ENCODE data around the gene HMOX2.

The HMOX2 gene

DNA sequence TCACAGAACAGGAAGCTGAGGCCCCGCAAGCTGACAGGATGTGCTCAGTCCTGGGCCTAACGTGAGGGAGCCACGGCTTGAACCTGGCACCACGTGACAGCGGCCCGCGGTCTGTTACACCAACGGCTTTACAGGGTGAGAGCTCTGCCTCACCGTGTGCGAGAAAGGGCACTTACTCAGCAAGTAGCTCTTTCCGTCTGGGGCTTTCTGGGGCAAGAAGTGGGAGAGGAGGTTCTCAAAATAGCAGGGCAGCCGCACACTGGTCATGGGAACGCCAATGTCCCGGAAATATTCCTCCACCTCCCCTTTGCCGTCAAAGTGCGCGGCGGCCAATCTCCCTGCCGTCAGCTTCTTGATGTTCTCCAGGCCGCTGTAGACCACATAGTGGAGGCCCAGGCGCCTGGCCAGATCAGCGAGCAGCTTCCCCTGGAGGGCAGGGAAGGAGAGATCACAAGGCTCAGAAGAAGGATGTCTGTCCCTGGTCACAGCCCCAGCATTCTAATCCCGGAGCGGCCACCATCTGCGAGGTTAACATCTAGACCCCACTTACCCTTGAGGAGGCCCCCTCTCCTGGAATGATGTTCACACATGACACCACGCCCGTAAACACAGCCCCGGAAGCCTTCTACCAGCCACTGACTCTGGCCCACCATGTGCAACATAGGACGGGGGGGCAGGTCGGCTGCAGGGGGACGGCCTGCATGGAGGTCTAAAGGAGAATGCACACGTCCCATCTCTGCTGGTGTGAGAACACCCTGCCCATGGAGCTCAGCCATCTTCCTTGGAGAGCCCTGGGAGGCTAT is 10.0 kb upstream of the HMOX2 start:
- peak; percentile 68 to 76 for DNase-seq

DNA sequence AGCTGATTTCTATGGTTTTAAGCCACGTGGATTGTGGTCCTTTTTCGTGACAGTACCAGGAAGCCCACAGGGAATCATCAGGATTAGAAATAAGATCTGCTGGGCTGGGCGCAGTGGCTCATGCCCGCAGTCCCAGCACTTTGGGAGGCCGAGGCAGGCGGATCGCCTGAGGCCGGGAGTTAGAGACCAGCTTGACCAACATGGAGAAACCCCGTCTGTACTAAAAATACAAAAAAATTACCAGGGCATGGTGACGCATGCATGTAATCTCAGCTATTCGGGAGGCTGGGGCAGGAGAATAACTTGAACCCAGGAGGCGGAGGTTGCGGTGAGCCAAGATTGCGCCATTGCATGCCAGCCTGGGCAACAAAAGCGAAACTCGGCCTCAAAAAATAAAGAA is 8.3 kb upstream of the HMOX2 start:
- DNase-seq: no peak

DNA sequence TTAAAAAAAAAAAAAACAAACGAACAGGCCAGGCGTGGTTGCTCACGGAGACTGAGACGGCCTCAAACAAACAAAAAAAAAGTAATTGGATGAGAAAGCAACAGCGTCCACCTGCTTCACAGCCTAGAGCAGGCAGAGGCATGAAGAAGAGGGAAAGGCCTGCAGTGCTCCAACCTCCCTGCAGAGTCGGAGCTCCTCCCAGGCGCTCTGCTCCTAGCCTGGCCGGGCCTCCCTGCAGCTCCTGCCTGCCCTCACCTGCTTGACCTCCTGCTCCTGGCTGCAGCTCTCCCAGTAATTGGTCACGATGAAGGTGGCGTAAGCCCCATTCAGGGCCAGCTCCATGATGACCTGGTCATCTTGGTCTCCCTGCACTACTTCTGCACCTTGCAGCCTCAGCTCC is 7.2 kb upstream of the HMOX2 start:
- DNase-seq: no peak

- DNase-seq: no peak
Measured at GRCh38 chr16:4471869-4472268, 4.3 kb upstream of the HMOX2 start.

DNA sequence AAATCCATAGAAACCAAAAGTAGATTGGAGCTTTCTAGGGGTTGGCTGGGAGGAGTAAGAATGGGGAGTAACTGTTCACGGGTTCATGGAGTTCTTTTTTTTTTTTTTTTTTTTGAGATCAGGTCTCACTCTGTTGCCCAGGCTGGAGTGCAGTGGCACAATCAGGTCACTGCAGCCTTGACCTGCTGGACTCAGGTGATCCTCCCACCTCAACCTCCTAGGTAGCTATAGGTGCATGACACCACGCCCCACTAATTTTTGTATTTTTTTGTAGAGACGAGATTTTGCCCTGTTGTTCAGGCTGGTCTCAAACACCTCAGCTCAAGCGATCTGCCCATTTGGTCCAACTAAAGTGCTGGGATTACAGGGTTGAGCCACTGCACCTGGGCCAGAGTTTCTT is 3.3 kb upstream of the HMOX2 start:
- no peak for DNase-seq

DNA sequence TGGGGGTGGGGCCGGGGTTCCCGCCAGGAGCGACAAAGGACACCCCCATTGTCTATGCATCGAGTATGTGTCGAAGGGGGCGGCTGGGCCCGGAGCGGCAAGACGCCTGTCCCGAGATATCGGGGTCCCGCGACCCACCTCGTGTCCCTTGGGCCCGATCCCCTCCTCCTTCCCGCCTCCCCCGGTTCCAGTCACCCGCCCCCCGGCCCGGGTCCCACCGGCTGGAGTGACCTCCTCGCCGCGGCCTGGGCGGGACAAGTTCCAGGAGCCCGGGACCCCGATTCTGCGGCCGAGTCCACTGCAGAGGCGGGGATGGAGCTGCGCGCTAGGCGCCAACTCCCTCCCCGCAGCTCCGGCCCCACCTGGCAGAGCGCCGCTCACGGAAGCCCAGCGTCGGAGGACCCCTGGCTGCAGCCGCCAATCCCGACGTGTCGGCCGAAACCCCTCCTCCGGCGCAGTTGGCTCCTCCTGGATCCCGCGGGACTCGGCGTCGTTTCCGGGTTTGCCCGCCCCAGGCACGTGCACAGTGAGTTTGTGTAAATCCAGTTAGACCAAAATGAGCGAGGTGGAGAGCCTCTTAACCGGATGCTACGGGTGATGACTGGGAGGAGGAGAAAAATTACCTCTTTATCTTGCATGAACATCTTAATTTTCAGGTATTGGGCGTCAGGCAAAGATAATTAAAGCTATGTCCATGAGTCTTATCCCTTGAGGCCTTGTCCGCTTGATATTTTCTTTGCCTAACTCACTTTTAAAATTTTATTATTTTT is 1.8 kb upstream of the HMOX2 start, which contains the start of gene NMRAL1:
NMRAL1 (minus strand) TSS at position 434 of the 770 bp plus-strand sequence. CDS start 493 bp downstream, outside the sequence.
- DNase-seq: peak; percentile 88 to 94

DNA sequence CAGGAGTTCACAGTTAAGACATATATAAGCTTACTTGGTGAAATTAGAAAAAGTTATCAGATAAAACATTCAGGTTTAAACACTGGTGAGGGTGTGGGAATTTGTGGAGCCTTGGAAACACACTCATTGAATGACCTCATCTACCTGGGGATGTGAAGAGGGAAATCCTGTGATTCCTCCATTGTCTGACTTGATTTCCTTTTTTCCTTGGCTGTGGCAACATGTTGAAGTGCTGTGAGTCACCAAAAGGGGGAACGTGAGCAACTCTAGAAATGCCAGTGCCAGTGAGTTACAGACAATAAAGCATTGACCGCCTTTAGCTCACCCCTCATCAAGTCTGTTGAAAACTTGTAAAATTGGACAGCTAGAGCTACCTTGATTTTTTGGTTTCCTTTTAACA is 1.8 kb downstream of the HMOX2 start:
- no peak for DNase-seq

DNA sequence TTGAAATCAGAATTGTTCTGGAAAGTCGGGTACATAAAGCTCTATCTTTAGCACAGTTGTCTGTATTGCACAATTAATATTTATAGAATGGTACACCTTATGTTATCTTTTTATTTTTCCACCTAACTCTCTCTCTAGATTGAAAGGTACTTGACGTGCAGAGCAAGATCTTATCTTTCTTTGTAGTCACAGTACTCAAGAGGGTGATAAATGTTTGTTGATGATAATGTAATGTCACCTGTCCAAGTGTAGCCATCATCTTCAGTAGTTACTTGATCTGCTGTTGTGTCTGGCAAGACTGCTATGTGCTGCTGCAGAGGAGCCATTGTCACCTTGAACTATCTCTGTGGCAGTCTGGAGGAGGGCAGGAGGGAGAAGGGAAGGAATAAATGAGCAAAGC is 5.3 kb downstream of the HMOX2 start:
- DNase-seq: no peak

DNA sequence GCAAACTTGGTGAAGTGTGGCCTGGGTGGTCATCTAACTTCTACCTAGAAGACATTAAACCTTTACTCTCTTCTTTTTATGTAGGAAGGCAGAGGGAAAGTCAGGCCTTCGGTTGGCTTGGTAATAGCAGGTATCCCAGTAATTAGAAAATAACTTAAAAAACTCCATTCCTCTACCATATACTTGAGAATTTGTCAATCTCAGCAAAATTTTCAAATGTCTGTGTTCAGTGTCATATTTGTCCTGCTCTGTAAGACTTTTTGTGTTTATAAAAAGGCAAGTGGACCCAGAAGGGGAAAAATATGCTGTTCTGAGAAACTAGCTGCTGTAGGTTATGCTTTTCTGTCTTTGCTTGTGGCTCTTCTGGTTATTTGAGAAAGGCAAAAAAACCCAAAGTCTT is 5.8 kb downstream of the HMOX2 start:
- DNase-seq: no peak

GRCh38 chr16:4486126-4486893 is 10.1 kb downstream of the HMOX2 start:
- DNase-seq: no peak

- DNase-seq: no peak
Measured at GRCh38 chr16:4487955-4488498, 11.8 kb downstream of the HMOX2 start.

DNA sequence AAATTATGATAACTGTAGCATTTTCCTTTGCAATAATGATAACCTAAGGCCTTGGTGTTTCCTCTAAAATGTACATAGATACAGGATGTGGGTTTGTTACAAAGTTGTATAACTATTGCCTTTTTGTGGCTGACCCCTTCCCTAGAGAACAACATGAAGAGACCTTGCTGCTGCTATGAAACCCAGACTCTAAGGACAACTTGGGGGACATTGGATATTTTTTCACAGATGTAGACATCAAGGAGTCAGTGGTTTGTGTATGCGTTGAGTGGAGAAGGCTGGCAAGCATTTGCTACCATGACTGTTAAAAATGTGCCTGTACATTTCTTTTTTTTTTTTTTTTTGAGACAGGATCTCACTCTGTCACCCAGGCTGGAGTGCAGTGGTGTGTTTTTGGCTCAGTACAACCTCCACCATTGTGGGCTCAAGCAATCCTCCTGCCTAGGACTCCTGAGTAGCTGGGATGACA is 12.3 kb downstream of the HMOX2 start:
- no peak for DNase-seq

DNA sequence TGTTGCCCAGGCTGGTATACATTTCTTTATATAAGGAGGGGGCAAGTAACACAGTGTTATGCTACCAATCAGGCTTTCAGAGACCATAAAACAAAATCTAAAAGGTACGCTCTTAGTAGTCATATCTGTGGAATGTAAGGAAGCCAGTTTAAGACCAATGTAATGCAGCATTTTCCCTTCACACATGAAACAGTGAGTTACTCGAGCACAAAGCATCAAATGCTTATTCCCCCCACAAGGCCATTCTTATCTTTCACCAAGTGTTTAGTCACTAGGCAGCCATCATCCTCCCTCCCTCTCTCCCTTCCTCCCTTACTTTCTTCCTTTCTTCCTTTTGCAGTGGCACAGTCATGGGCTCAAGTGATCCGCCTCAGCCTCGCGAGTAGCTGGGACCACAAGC is 12.8 kb downstream of the HMOX2 start:
- no peak for DNase-seq

- DNase-seq: no peak
Measured at GRCh38 chr16:4491898-4492297, 15.7 kb downstream of the HMOX2 start.

- DNase-seq: no peak
Measured at GRCh38 chr16:4494746-4495490, 18.7 kb downstream of the HMOX2 start.

DNA sequence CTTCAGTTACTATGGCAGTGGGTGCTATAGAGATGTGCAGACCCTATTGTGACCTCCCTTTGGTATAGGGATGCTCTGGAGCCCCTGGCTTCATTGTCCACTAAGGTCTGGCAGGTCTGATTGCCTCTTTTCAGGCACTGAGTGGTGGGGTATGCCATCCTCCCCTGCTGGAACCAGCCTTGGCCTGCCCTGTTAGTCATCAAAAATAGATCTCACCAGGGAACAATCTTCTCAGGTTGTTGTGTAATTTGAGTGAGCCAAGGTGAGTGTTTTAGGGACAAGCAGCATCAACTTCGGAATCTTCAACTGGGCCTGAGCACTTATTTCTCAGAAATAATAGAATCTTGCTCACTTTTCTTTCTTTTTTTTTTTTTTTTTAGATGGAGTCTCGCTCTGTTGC is 19.6 kb downstream of the HMOX2 start:
- no peak for DNase-seq

- no peak for DNase-seq
Measured at GRCh38 chr16:4496305-4496704, 20.1 kb downstream of the HMOX2 start.

DNA sequence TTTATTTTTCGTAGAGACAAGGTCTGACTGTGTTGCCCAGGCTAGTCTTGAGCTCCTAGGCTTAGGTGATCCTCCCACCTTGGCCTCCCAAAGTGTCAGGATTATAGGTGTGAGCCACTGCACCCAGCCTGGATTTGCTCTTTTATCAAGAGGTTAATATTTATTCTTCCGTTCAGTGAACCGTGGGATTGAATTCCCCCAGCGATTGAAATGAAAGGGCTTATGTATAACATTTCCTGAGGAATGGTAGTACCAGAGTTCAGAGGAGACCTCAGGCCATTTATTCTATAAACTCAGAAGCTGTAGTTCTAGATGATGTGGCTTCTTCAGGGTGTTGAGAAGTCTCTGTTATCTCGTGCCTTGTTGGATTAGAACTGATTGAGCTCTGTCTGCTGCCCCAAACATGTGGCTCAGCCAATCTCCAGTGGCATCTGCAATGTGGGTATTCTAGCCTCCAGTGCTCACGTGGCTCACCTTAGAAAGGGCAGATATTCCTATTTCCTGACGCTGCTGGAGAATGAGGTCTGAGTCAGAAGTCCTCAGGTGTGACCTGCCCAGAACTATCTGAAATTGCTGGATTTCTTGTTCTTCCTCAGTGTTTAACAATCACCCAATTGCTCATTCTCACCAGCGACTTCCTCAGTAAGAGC is 22.5 kb downstream of the HMOX2 start:
- no peak for DNase-seq

DNA sequence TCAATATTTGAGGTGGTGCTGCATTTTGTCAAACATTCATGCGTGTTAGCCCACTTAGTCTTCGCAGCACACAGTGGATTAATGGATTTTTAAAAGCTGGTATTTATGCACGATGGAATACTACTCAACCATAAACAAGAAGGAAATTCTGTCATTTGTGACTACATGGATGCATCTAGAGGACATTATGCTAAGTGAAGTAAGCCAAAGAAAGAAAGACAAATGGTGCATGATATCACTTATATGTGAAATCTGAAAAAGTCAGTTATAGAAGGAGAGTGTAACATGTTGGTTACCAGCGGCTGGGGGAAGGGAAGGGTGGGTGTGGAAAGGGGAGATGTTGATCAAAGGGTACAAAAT is 23.0 kb downstream of the HMOX2 start:
- no peak for DNase-seq

DNA sequence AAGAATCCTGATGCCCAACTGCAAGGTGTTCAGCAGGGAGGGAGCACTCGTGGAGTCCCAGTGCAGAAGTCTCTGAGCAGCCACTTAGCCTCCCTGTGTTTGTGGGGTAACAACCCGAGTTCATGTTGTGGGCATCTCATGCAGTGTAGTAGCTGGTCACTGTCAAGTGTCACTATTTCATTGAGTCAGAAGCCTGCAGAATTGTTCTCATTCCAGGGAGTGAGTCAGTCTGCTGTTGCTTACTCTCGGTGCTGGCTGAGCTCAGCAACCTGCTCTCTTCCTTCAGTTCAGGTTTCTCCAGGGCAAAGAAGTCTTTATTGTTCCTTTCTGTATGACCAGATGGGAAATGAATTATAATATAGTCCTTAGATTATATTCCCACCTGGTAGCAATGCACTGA is 24.1 kb downstream of the HMOX2 start:
- no peak for DNase-seq

DNA sequence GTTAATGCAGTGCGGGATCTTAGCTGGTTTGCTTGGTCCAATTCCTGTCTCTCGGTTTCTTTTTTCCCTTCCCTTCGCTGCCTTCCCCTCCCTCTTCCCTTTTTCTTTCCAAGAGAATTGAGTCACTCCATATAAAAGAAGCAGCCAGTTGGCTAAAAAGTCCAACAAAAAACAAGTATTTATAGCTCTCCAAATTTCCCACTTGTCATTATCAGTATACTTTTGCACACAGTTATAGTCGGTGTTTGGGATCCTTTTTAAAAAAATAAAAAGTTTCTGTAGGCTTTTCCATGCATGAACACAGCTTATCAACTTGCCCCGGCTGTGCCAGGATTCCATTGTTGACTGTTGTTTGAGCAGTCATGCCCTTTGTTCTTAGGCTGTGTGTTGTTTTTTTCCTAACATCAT is 24.9 kb downstream of the HMOX2 start:
- DNase-seq: no peak

All from activated CD4-positive, alpha-beta T cell treated with anti-CD3 and anti-CD28 coated beads, Interleukin-2, amount 50 U/mL, for 48 hours (primary cell).